Activated T-helper 1 cell treated with anti-CD3 and anti-CD28 coated beads, Interleukin-2, amount 50 U/mL, for 16 hours (primary cell): ENCODE results near the gene FAM219A.
"Not testable (repeated sequence)": the region's sequence is repeated elsewhere in the genome, so short reads cannot be mapped to it uniquely, and the experiment has no call there.

Experiments used
- DNase-seq, 2 donors: peaks; one replicate each; pipeline ENCODE4 v3.0.0-alpha.2; 2020; ENCODE audit warnings: low read depth in 1 of 2, low spot score in 1 of 2

FAM219A gene

DNA sequence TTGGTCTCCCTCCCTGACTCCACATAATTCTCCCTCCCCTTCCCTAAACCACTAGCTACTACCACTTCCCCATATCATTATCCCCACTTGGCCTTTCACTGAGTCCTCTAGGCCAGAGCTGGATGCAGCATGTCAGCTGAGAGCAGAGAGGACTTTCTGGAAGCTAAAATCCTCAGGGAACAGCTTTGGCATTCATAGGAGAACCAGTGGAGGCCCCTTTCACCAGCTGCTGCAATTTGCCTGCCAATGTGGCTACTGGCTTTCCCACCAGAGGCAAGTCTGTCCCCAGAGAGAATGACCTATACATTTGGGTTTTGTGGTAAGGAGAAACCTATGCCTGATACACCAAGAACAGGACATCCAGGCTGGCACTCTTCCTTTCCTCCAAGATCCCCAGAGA, 14.4 kb downstream of the FAM219A start:
- no peak for DNase-seq

DNA sequence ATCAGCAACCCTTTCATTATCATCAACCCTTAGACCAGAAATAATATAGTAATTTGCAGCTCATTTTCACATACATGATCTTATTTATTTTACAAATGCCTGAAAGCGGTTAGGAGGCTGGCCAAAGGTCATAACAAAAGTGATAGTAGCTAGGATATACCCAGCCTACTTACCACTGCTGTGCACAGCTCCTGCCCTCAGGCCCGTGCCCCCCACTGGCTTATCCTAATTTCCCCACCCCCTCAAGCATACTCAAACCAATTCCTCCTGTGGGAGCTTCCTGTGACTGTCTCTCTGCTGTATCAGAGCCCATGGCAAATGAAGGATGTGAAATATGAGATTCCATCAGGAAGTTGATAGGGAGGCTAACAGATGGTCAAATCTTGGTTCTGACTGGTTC, 14.8 kb downstream of the FAM219A start:
- no peak for DNase-seq

DNA sequence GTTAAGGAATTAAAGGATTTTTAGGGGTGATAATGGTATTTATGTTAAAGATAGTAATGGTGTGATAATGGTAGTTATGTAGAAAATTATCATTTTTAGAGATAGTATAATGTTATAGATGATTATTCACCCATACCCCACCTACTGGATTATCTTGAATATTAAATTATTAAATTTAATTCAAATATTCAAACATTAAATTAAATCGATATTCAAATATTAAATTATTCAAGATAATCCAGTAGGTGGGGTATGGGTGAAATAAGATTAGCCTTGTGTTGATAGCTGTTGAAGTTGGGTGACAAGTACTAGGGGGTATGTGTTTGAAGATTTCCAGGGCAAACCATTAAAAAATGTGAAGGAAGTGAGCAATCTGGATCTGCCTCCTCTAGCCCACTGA, 15.6 kb downstream of the FAM219A start:
- DNase-seq: no peak

DNA sequence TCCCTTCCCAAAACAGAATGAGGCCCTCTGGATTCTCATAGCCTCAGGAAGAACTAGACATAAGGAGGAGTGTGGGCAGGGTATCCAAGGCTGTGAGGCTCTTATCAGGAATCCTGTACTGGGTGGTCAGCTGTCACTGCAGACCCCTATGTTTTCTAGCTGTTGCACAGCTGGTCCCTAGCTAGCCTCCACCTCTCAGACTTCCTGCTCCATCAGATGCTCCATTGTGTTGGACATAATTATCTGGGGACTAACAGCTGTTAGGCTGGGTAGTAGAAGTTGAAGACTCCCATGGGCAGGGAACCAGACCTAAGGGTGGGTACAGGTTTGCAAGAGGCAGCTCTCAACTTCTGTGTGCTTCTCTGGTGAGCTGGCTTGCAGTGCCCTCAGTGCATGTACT, 18.4 kb downstream of the FAM219A start:
- no peak for DNase-seq

DNA sequence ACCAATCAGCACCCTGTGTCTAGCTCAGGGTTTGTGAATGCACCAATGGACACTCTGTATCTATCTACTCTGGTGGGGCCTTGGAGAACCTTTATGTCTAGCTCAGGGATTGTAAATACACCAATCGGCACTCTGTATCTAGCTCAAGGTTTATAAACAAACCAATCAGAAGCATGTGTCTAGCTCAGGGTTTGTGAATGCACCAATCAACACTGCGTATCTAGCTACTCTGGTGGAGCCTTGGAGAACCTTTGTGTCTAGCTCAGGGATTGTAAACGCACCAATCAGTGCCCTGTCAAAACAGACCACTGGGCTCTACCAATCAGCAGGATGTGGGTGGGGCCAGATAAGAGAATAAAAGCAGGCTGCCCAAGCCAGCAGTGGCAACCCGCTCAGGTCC, 19.9 kb downstream of the FAM219A start:
- DNase-seq: not testable (repeated sequence)

DNA sequence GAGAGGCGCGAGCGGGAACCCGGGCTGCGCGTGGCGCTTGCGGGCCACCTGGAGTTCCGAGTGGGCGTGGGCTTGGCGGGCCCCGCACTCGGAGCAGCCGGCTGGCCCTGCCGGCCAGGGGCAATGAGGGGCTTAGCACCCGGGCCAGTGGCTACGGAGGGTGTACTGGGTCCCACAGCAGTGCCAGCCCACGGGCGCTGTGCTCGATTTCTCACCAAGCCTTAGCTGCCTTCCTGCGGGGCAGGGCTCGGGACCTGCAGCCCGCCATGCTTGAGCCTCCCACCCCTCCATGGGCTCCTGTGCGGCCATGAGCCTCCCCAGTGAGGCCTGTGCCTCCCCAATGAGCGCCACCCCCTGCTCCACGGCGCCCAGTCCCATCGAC, 20.5 kb downstream of the FAM219A start:
- not testable (repeated sequence) for DNase-seq

DNA sequence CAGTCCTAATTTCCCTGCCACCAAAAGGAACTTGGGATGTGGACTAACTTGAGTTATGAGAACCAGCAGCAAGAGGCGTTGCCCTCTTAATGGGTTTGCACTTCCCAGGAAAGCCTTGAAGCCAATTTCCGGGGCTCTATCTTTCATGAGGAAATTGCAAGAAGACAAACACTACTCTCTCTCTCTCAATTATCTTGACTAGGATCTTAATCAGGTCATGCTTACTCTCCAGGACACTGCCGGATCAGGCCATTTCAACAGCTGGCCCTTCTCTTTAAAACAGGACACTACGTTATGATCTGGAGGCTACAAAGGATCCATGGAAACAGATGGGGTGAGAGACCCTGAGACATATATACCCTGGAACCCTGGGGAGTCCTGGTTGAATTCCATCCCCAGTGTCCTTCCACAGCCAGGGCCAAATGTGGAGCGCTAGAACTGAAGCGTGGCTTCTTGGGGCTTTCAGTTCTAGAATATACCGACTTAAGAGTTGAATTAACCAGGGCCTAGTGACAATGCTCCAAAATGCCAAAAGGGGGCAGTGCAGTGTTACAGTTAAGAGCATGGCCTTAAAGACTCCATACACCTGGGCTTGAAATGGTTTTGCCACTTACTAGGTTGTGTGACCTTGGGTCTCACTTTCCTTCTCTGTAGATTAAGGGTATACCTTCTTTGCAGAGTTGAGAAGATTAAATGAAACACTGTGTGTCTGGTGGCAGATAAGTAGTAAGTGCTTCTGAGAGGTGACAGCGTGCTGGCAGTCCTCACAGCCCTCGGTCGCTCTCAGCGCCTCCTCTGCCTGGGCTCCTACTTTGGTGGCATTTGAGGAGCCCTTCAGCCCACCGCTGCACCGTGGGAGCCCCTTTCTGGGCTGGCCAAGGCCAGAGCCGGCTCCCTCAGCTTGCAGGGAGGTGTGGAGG, 21.1 kb downstream of the FAM219A start:
- DNase-seq: peak in 1 of 2 donors; percentile 30

DNA sequence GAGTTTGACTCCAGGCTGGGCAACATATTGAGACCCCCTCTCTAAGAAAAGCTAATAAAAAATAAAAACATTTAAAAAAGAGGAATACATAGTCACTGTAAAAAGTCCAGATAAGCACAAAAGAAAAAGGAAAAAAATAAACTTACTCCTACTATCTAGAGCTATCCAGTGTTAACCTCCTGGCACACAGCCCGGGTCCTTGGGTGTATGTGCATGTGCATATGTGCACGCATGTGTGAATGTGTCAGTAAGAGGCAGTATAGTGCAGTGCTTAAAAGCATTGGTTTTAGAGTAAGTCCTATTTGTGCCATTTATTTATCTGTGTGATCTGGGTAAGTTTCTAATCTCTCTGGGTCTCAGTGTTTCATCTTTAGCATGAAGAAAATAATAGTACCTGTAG, 26.7 kb downstream of the FAM219A start:
- DNase-seq: no peak

DNA sequence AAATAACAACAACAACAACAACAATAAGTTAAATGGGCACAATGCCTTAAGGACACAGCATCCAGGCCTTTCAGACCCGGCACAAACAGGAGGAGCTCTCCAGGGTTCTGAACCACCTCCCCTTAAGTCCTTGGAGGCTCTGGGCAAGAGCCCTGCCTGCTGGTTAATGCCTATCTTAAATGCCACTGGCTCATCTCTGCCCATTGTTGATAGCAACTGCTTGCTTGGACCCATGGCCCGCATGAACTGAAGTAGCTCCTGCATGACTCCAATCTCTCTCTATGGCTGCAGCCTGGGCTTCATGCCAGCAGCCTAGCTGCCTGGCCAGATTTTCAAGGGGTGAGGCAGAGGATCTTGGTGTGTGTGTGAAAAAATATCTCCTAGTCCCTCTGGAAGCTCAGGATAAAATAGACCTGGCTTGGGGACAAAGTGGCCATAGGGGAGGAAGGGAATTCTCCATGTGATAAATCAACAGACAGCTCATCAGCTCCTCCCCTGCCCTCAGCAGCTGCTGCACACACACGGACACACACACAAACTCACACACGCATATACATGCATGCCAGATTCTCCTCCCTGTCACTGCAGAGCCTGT, 27.4 kb downstream of the FAM219A start:
- DNase-seq: no peak

DNA sequence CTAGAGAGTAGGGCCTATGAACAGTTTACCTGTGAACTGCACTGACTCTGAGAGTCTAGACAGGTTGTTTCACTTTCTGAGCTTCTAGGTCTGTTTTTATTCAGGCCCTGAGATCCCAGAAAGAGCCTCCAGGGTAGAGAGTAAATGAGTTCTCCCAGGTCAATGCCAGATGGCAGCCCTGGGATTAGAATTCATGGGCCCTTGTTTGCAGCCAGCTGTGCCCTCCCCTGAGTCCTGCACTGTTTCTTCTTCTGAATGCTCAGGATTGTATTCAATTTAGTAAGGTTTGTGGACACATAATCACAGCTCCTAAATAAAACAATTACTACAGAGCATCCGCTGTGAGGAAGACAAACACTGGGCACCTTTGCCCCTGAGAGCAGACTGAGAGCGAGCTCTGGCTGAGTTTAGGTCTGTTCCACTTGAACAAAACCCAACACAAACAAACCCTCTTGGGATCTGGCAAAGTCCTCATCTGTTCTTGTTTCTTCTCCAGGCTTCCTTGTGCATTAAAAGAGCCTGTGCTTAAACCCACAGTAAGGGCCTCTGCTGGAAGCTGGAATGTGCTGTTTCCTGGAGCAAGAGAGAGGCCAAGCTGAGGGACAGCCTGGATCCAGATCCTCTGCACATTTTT, 29.9 kb downstream of the FAM219A start:
- DNase-seq: no peak

DNA sequence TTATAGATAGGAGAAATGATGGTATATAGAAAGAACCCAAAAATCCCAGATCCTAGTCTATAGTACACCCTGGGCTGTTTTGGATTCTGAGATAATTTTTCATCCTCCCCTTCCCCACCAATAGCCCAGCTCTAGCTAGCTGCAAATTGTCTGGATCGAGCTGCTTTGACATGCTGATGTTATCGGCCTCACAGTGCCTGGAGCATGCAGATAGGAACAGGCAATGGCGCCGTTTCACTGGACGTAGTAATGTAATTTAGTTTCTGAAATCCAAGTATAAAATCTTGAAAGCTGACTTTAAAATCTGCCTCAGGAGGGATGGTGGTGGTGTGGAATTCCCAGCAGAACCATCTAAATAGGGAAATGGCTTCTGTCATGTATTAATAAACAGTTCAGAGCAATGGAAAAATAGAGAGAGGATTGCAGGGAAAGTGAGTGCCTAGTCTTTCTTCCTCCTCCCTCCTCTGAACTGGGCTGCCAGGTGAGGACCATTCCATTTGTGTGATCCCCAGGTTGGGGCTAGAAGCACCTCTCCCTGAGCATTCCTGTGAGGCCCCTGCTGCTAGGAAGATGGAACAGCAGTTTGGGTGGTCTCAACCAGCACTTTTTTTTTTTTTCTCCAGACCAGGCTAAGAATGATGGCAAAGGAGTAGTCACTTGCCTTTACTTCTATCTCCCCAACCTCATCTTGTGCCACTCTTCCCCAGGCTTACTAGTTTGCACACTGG, 31.9 kb downstream of the FAM219A start:
- no peak for DNase-seq

DNA sequence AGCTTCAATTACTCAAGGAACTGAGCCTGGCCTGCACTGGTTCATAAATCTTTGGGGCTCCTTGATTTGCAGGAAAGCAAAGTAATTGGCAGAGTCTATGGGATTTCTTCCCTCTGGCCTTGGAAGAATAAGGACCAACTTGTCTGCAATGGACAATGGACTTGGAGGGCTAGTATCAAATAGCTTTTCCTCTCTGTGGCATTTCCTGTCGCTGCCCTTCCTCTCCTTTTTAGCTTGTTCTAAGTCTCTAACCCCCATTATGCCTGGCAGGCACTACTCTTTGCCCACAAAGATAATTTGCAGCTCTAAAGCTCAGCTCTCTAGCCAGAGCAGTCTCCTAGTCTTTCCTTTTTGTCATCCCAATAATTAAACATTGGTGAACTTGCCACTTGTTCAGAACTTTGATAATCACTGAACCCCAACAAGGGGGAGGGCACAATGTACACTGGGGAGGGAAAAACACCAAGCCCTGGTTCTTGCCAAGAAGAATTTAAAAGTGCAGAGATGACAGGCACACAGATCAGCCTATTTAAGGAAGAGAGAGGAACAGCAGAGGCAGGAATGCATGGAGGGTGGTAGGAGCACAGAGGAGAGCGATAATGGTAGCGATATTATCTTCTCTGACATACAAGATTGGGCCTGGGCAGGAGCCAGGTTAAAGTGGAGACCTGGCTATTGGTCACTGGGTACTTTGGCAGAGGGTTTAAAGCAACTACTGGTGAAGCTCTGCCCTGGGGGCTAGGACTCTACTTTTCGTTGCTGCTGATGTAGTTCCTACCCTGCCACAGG, 38.5 kb downstream of the FAM219A start:
- no peak for DNase-seq

DNA sequence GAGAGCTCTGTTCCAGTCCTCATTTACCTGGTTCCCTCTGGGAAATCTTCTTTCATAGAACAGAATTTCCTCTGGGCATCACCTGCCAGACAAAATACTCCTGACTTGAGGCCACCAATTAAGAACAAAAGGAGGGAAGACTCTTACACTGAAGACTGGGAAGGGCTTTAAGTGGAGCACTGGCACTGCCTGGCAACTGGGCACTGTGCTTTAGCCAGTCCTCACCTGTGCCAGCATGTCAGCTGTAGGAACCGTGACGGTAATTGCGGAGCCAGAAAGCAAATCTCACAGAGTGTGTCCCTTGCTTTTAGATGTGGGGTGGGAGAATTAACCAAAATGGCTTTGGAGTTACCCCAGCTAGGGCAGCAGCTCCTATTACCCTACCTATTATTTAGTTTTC, 40.6 kb downstream of the FAM219A start:
- DNase-seq: no peak

DNA sequence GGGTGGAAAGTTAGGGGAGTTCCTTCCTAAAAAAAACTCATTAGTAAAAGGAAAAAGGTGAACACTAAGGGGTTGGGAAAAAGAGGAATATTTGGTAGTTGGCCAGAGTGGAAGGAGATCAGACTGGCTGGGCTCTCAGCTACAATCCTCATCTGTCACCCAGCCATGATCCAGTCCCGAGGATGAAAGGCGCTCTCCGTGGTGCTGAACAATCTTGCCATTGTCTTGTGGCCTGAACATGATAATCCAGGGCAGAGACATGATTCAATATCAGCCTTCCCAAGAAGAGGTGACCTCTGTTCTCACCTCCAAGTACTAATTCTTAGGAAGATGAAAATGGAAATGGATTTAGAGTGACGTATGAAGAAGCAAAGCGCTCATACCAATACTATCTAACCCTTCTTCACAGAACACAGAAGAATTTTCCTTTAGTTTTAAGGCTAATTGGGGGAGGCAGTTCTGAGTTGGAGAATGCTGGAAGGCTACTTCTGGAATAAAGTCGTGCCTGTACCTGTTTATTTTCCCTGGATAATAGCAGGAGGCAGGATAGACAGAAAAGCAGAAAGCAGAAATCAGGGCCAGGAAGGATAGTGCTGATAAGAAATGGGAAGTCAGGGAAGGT, 45.0 kb downstream of the FAM219A start:
- no peak for DNase-seq

DNA sequence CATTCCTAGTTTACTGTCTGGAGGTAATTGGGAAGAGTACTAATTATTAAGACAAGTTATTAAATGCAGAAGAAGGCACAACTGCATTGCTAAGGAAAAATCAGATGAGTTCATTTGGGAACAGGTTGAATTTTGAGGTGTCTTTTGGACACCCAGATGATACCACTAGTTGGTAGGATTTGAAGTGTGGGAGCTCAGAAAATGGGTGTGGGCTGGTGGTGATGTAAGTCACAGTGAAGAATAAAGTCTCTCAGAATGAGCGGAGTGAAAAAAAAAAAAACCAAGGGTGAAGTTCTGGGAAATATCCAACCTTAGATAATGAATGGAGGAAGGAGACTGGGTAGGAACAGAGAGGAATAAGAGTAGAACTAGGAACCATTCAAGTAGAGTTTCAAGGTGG, 46.0 kb downstream of the FAM219A start:
- no peak for DNase-seq

DNA sequence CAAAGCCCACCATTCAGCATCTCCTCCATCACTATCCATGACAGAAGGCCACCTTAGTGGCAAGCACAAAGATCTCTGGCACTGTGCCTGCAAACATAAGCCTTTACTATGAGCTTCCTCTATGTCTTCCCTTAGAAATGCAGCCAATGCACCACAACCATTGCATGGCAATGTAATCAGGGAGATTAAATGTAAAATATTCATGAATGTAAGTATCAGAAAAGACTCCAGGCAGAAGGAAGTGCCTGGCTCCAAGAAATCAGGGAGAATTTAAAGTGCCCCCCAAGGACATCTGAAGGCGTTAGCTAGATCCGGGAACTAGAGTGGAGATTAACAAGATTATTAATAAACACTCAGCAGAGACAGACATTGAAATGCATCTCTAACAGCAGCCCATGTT, 49.2 kb downstream of the FAM219A start:
- DNase-seq: no peak

DNA sequence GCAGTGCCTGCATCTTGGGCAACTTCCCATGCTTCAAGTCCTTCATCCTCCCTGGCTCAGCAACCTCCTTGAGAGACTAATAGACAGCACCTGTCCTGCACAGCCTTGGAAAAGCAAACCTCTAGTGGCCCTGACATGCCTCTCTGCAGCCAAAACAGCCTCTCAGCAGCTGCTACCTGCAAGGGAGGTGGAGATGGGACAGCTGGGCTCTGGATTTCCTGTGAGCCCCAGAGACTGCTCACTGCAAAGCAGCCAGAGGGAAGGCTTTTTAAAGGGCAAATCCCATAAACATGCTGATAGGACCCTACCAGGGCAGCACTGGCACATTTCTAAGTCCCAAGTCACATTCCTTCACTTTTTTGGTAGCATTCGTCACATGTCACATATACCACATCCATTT, 50.2 kb downstream of the FAM219A start:
- DNase-seq: no peak

DNA sequence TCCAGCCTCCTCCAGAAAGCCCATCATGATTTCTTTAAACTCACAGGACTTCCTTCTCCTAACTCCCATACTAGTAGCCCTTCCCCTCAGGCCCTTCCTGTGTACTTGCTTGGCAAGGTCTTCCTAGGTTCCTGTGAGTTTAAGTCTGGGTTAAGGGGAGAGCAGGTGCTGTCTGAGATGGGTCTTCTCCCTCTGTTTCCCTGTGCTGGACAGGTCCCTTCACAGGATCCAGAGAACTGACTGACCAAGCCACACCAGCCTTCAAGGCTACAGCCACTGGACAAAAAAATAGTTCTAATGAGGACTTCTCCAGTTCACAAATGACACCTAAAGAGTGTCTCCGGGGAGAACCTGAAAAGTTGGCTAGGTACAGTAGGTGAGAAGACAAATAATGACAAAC, 52.2 kb downstream of the FAM219A start:
- no peak for DNase-seq

DNA sequence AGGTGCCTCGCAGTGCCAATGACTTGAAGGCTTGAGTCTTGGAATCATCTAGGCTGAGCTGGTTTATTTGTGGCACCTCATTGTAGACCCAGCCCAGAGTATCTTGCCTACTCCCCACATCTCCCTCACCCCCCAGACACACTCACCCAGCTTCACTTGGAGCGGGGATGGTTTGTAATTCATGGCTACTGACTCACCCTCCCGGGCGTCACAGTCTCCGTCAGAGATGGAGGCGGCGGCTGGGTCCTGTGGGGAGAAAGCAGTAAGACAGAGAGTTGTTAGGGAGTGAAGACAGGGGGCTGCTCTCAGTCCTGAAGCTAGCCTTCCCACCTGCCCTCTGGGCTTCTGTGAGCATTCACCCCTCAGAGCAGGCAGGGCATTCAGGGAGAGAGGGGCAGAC, 52.7 kb downstream of the FAM219A start:
- DNase-seq: no peak
